ENCODE data around the gene NISCH.

NISCH gene

DNA sequence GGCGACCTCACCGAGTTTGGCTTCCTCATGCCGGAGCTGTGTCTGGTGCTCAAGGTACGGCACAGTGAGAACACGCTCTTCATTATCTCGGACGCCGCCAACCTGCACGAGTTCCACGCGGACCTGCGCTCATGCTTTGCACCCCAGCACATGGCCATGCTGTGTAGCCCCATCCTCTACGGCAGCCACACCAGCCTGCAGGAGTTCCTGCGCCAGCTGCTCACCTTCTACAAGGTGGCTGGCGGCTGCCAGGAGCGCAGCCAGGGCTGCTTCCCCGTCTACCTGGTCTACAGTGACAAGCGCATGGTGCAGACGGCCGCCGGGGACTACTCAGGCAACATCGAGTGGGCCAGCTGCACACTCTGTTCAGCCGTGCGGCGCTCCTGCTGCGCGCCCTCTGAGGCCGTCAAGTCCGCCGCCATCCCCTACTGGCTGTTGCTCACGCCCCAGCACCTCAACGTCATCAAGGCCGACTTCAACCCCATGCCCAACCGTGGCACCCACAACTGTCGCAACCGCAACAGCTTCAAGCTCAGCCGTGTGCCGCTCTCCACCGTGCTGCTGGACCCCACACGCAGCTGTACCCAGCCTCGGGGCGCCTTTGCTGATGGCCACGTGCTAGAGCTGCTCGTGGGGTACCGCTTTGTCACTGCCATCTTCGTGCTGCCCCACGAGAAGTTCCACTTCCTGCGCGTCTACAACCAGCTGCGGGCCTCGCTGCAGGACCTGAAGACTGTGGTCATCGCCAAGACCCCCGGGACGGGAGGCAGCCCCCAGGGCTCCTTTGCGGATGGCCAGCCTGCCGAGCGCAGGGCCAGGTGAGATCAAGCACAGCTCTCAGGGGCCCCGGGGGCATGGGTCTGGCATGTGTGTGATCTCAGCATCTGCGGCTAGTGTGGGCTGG is 32.6 kb downstream of the NISCH start:
- H3K36me3 ChIP-seq (ENCODE audit: low read depth): peaks cover 44% of the 10 kb centered on the region

DNA sequence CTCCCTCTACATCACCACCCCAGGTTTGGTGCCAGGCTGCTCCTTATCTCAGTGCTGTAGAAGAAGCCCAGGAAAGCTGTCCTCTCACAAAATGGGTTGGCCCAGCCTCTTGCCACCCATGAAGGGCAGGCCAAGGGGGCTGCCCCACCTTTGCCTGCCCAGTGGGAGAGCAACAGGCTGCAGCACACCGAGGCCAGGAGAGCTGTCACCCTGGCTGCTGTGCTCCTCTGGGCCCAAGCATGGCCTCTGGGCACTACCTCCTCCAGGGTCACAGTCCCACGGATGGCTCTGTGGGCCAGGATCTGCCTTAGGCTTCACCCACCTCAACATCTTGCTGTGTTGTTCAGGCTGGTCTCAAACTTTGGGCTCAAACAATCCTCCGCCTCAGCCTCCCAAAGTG is 33.3 kb downstream of the NISCH start:
- Histone ChIP-seq H3K36me3 (ENCODE audit: low read depth) (peaks cover 44% of the 10 kb centered on the region), H3K27ac (ENCODE audit: poor library complexity, severe bottlenecking) (no peak overlapping the region), H3K9me3 (ENCODE audit: severe bottlenecking) (no peaks in the 10 kb centered on the region), H3K27me3 (ENCODE audit: insufficient read depth, poor library complexity, severe bottlenecking) (no peaks in the 10 kb centered on the region), H3K4me1 (ENCODE audit: insufficient read depth, poor library complexity, severe bottlenecking) (peaks cover 4% of the 10 kb centered on the region), H3K4me3 (ENCODE audit: severe bottlenecking) (no peak overlapping the region)
- ATAC-seq (ENCODE audit: low read depth): no peak
- TF ChIP-seq, protein P1, sequence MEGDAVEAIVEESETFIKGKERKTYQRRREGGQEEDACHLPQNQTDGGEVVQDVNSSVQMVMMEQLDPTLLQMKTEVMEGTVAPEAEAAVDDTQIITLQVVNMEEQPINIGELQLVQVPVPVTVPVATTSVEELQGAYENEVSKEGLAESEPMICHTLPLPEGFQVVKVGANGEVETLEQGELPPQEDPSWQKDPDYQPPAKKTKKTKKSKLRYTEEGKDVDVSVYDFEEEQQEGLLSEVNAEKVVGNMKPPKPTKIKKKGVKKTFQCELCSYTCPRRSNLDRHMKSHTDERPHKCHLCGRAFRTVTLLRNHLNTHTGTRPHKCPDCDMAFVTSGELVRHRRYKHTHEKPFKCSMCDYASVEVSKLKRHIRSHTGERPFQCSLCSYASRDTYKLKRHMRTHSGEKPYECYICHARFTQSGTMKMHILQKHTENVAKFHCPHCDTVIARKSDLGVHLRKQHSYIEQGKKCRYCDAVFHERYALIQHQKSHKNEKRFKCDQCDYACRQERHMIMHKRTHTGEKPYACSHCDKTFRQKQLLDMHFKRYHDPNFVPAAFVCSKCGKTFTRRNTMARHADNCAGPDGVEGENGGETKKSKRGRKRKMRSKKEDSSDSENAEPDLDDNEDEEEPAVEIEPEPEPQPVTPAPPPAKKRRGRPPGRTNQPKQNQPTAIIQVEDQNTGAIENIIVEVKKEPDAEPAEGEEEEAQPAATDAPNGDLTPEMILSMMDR (IDR thresholded peaks at IDR 0.05; ENCODE audit: poor library complexity, severe bottlenecking): no peak
- no peak for DNase-seq (ENCODE audit: low spot score)

More for the DNA sequence above, 32.6 kb downstream of the NISCH start:
- H3K4me3 ChIP-seq (ENCODE audit: severe bottlenecking): no peak overlapping the region
- no peak overlapping the region for H3K27ac ChIP-seq (ENCODE audit: poor library complexity, severe bottlenecking)
- H3K27me3 ChIP-seq (ENCODE audit: insufficient read depth, poor library complexity, severe bottlenecking): no peaks in the 10 kb centered on the region
- ATAC-seq (ENCODE audit: low read depth) (no peak), DNase-seq (ENCODE audit: low spot score) (no peak)
- TF ChIP-seq, protein P1 (IDR thresholded peaks at IDR 0.05; ENCODE audit: poor library complexity, severe bottlenecking): no peak
- H3K4me1 ChIP-seq (ENCODE audit: insufficient read depth, poor library complexity, severe bottlenecking): peaks cover 8% of the 10 kb centered on the region
- no peaks in the 10 kb centered on the region for H3K9me3 ChIP-seq (ENCODE audit: severe bottlenecking)

DNA sequence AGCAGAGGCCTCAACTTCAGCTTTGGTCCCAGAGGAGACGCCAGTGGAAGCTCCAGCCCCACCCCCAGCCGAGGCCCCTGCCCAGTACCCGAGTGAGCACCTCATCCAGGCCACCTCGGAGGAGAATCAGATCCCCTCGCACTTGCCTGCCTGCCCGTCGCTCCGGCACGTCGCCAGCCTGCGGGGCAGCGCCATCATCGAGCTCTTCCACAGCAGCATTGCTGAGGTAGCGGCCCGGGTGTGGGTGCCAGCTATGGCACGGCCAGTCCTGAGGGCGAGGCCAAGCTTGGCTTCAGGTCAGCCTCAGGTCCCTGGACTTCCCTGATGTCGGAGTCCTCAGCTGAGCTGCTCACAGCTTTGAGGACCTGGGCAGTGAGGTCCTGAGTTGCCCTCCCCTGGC is 34.0 kb downstream of the NISCH start:
- TF ChIP-seq, protein P1 (IDR thresholded peaks at IDR 0.05; ENCODE audit: poor library complexity, severe bottlenecking): no peak
- ATAC-seq (ENCODE audit: low read depth) (no peak), DNase-seq (ENCODE audit: low spot score) (no peak)
- Histone ChIP-seq H3K36me3 (ENCODE audit: low read depth) (peaks cover 44% of the 10 kb centered on the region), H3K4me3 (ENCODE audit: severe bottlenecking) (no peak overlapping the region), H3K27me3 (ENCODE audit: insufficient read depth, poor library complexity, severe bottlenecking) (no peaks in the 10 kb centered on the region), H3K4me1 (ENCODE audit: insufficient read depth, poor library complexity, severe bottlenecking) (no peaks in the 10 kb centered on the region), H3K27ac (ENCODE audit: poor library complexity, severe bottlenecking) (no peak overlapping the region), H3K9me3 (ENCODE audit: severe bottlenecking) (no peaks in the 10 kb centered on the region)

DNA sequence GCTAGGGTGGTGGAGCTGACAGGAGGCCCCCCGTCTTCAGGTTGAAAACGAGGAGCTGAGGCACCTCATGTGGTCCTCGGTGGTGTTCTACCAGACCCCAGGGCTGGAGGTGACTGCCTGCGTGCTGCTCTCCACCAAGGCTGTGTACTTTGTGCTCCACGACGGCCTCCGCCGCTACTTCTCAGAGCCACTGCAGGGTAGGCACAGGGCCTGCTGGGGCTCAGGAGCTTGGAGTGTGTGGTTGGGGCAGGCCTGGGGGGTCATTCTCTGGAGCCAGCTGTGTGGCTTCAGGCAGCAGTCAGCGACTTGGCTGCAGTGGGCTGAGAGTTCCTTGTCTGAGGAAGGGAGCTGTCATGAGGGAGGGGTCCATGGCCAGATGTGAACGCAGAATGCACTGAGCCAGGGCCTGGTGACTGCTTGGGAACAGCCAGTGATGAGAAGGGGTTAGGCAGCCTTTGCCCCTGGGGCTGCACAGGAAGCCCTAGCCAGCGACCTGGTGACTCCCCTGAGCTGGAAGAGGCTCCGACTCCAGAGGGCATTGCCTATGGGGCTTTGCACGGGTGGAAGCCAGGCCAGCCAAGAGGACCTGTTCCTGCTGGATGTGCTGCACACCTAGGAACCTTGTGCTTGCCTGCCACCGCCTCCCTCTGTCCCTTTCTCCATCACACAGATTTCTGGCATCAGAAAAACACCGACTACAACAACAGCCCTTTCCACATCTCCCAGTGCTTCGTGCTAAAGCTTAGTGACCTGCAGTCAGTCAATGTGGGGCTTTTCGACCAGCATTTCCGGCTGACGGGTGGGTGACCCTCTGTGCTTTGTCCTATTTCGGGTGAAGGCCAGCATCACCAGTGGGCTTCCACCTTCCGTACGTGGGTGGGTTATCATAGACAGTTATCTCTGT is 34.9 kb downstream of the NISCH start:
- TF ChIP-seq, protein P1 (IDR thresholded peaks at IDR 0.05; ENCODE audit: poor library complexity, severe bottlenecking): no peak
- no peak overlapping the region for H3K4me3 ChIP-seq (ENCODE audit: severe bottlenecking)
- peaks cover 42% of the 10 kb centered on the region for H3K36me3 ChIP-seq (ENCODE audit: low read depth)
- ATAC-seq (ENCODE audit: low read depth) (no peak), DNase-seq (ENCODE audit: low spot score) (no peak)
- no peak overlapping the region for H3K27ac ChIP-seq (ENCODE audit: poor library complexity, severe bottlenecking)
- no peaks in the 10 kb centered on the region for H3K27me3 ChIP-seq (ENCODE audit: insufficient read depth, poor library complexity, severe bottlenecking)
- no peaks in the 10 kb centered on the region for H3K4me1 ChIP-seq (ENCODE audit: insufficient read depth, poor library complexity, severe bottlenecking)
- H3K9me3 ChIP-seq (ENCODE audit: severe bottlenecking): no peaks in the 10 kb centered on the region

Data from RWPE2 (cell line).